Psoas muscle (tissue), 8 donors: ENCODE data around the gene TXNRD3. TPM values are rescaled to one million over a fixed set of nuclear protein-coding genes. Genes with fewer than 3 reads are reported as not detected.

Source experiments
- ATAC-seq, 4 donors: fragments of 200-7000 bp; cut with Tn5 transposase; one replicate each; pipeline ENCODE4 v1.9.1; 2020; ENCODE audit warnings: moderate library complexity in 3 of 4, mild to moderate bottlenecking in 2 of 4
- DNase-seq, 2 donors: peaks; one replicate each; pipeline ENCODE4 v3.0.0-alpha.2; 2020
- H3K27ac ChIP-seq: fragments of 200-600 bp; one replicate; pipeline ENCODE4 v1.8.0; 2022
- H3K27me3 ChIP-seq, 3 donors: fragments of 200-600 bp in 1 of 3; one replicate each; pipeline versions ENCODE4 v1.6.1 to v1.8.0; 2013 to 2022; ENCODE audit warnings: low read length in 2 of 3, mild to moderate bottlenecking in 2 of 3, moderate library complexity in 1 of 3; ENCODE audit not compliant: insufficient read depth in 3 of 3
- H3K36me3 ChIP-seq, 2 donors: fragments of 200-600 bp in 1 of 2; one replicate each; pipeline versions ENCODE4 v1.6.1 to v1.8.0; 2013 to 2022; ENCODE audit warnings: low read depth in 1 of 2, mild to moderate bottlenecking in 1 of 2, moderate library complexity in 1 of 2; ENCODE audit not compliant: insufficient read depth in 1 of 2
- H3K4me1 ChIP-seq: fragments of 200-600 bp; one replicate; pipeline ENCODE4 v1.8.0; 2022
- H3K4me3 ChIP-seq: fragments of 200-600 bp; one replicate; pipeline ENCODE4 v1.8.0; 2022; ENCODE audit warnings: mild to moderate bottlenecking
- H3K9me3 ChIP-seq: fragments of 200-600 bp; one replicate; pipeline ENCODE4 v1.8.0; 2022
- CTCF ChIP-seq: fragments of 200-600 bp; IDR thresholded peaks from one replicate; pipeline ENCODE4 v1.8.0; 2022; ENCODE audit warnings: antibody characterized with exemption
- WGBS, 3 donors: extraction: QIAGEN DNeasy Blood & Tissue Kit; methylation state at CpG; one replicate each; pipeline versions ENCODE4 v1.1.6 to v1.1.7; 2013; 5-methylcytosine and 5-hydroxymethylcytosine counted together
- intact Hi-C, 2 donors: fragments of 100-400 bp; cut with DNase I; formaldehyde crosslinking; loops; one replicate each; pipeline versions ENCODE4 v1.11.0 to v1.14.2; 2022
- polyA plus RNA-seq, 3 donors: library from polyadenylated mRNA; stranded (reverse); fragments of 200-250 nt; gene quantifications; one replicate each; pipeline ENCODE4 v1.2.3, GENCODE V29; 2013
- total RNA-seq, 4 donors: library from RNA; stranded (reverse); fragmentation: NEBNext Ultra II Directional in 2 of 4; extraction: Animal tissue kit (Norgen Biotek cat#: 25700) in 2 of 4; gene quantifications; one replicate each; pipeline versions ENCODE4 v1.2.1 to v1.2.4, GENCODE V29; 2021 to 2023
- donor health status: healthy with polysubstance abuse.
- donor health status: DM: no; HTN: no; CAD: no; lungs with moderate emphysema.
- donor health status: Bipolar disorder and iron deficiency.
- donor health status: healthy.
- donor health status: DM: yes; HTN: yes; CAD: no.
- donor health status: DM: no; HTN: no; CAD: no.
- donor health status: DM: no; HTN: no; CAD: no.
- donor health status: DM: yes; HTN: yes; CAD: no.

TXNRD3 gene
- total and polyA plus RNA-seq, 7 donors: 1.6 to 9.6 (median 5.0) TPM

- WGBS, 3 donors: 88 to 96% (median 92%) methylated on average over 7 of the region's 7 CpGs
- Histone ChIP-seq H3K27ac (no peak overlapping the region), H3K27me3 (no peaks in the 10 kb centered on the region), H3K4me1 (peaks cover 3% of the 10 kb centered on the region), H3K4me3 (no peak overlapping the region), H3K9me3 (no peaks in the 10 kb centered on the region), H3K36me3 (no peaks in the 10 kb centered on the region)
- DNase-seq (no peak), ATAC-seq (no peak)
- TF ChIP-seq CTCF: no peak
- intact Hi-C loops: no loop called here
These were observed 83.8 kb downstream of the TXNRD3 start for GRCh38 chr3:126571078-126571477.

- ATAC-seq: no peak
- no peak for DNase-seq
These were observed 84.8 kb downstream of the TXNRD3 start for GRCh38 chr3:126570103-126570541.

GRCh38 chr3:126569390-126569975 is 85.4 kb downstream of the TXNRD3 start:
- intact Hi-C loops: no loop called here

More at GRCh38 chr3:126570103-126570541, 84.8 kb downstream of the TXNRD3 start:
- Histone ChIP-seq H3K9me3 (no peaks in the 10 kb centered on the region), H3K4me1 (peaks cover 3% of the 10 kb centered on the region), H3K27ac (no peak overlapping the region), H3K27me3 (no peaks in the 10 kb centered on the region), H3K36me3 (no peaks in the 10 kb centered on the region), H3K4me3 (no peak overlapping the region)
- TF ChIP-seq CTCF: no peak
- intact Hi-C loops: no loop called here
- 70 to 76% (median 71%) methylated on average over 6 of the region's 6 CpGs for WGBS, 3 donors

GRCh38 chr3:126568776-126569342 is 86.1 kb downstream of the TXNRD3 start:
- no peaks in the 10 kb centered on the region for H3K36me3 ChIP-seq
- H3K4me3 ChIP-seq: no peak overlapping the region
- intact Hi-C loops: no loop called here
- DNase-seq: no peak
- H3K9me3 ChIP-seq: no peaks in the 10 kb centered on the region
- 66 to 71% (median 68%) methylated on average over 3 of the region's 3 CpGs for WGBS, 3 donors
- no peak for ATAC-seq
- TF ChIP-seq CTCF: no peak
- H3K27me3 ChIP-seq: no peaks in the 10 kb centered on the region
- no peak overlapping the region for H3K27ac ChIP-seq
- peaks cover 1% of the 10 kb centered on the region for H3K4me1 ChIP-seq

More at GRCh38 chr3:126569390-126569975, 85.4 kb downstream of the TXNRD3 start:
- ATAC-seq (no peak), DNase-seq (peak in 1 of 2 donors; percentile 32)
- 82 to 89% (median 86%) methylated on average over 9 of the region's 9 CpGs for WGBS, 3 donors
- Histone ChIP-seq H3K36me3 (no peaks in the 10 kb centered on the region), H3K27ac (no peak overlapping the region), H3K27me3 (no peaks in the 10 kb centered on the region), H3K9me3 (no peaks in the 10 kb centered on the region), H3K4me3 (no peak overlapping the region), H3K4me1 (peaks cover 3% of the 10 kb centered on the region)
- no peak for TF ChIP-seq CTCF
